ENCODE data around the gene TMEM63C.
A peak's percentile ranks its signal among the peaks of the same experiment; 100 is the strongest.

The TMEM63C gene

GRCh38 chr14:77290705-77291104 is 109.1 kb downstream of the TMEM63C start:
- Histone ChIP-seq H4K8ac (ENCODE audit: low read depth, low read length) (no peak overlapping the region), H3K27ac (ENCODE audit: low read depth, low read length) (no peak overlapping the region), H3K4me2 (ENCODE audit: low read length) (no peak overlapping the region), H3K23ac (ENCODE audit: low read length) (no peak overlapping the region), H2BK12ac (ENCODE audit: low read length) (no peak overlapping the region), H2AFZ (ENCODE audit: insufficient read depth, low read length, poor library complexity) (no peak overlapping the region), H3K4me1 (ENCODE audit: control insufficient read depth in 1 of 2, insufficient read depth in 2 of 2, low read length in 2 of 2) (peaks cover 4 to 8% of the 10 kb centered on the region in 2 experiments), H3K4ac (ENCODE audit: low read depth, low read length) (no peak overlapping the region), H2AK5ac (ENCODE audit: low read length) (no peak overlapping the region), H3K79me1 (ENCODE audit: low read length) (no peaks in the 10 kb centered on the region), H3K36me3 (ENCODE audit: control insufficient read depth in 1 of 2, insufficient read depth in 2 of 2, low read length in 2 of 2) (peaks cover 5 to 9% of the 10 kb centered on the region in 2 experiments), H3K9me3 (ENCODE audit: insufficient read depth, low read depth, low read length) (no peaks in the 10 kb centered on the region), H3K14ac (ENCODE audit: low read length) (no peak overlapping the region), H3K4me3 (ENCODE audit: low read depth, low read length) (no peak overlapping the region), H2BK5ac (ENCODE audit: low read depth, low read length, poor library complexity) (no peak overlapping the region), H3K9ac (ENCODE audit: low read length) (no peak overlapping the region), H4K91ac (ENCODE audit: low read depth, low read length) (no peak overlapping the region), H3K18ac (ENCODE audit: low read length) (no peak overlapping the region), H3K79me2 (ENCODE audit: control insufficient read depth, insufficient read depth, low read length, poor library complexity) (no peaks in the 10 kb centered on the region), H4K12ac (ENCODE audit: low read depth, low read length) (no peak overlapping the region), H2BK120ac (ENCODE audit: insufficient read depth, low read length, poor library complexity) (no peak overlapping the region), H3K27me3 (ENCODE audit: insufficient read depth, low read length) (no peaks in the 10 kb centered on the region)
- peak in 1 of 2 donors; percentile 14 for DNase-seq
- no CpG with 5 or more reads among the region's 4 CpGs for WGBS (ENCODE audit: extremely low coverage, insufficient coverage, insufficient read length)

GRCh38 chr14:77296155-77296554 is 114.6 kb downstream of the TMEM63C start:
- Histone ChIP-seq H3K79me1 (ENCODE audit: low read length) (peaks cover under 1% of the 10 kb centered on the region), H2AK5ac (ENCODE audit: low read length) (no peak overlapping the region), H3K18ac (ENCODE audit: low read length) (peak overlapping the region; percentile 61), H3K4me3 (ENCODE audit: low read depth, low read length) (no peak overlapping the region), H3K36me3 (ENCODE audit: control insufficient read depth in 1 of 2, insufficient read depth in 2 of 2, low read length in 2 of 2) (peaks cover 15 to 32% of the 10 kb centered on the region in 2 experiments), H3K79me2 (ENCODE audit: control insufficient read depth, insufficient read depth, low read length, poor library complexity) (no peaks in the 10 kb centered on the region), H3K27me3 (ENCODE audit: insufficient read depth, low read length) (no peaks in the 10 kb centered on the region), H3K27ac (ENCODE audit: low read depth, low read length) (no peak overlapping the region), H4K12ac (ENCODE audit: low read depth, low read length) (no peak overlapping the region), H3K4me1 (ENCODE audit: control insufficient read depth in 1 of 2, insufficient read depth in 2 of 2, low read length in 2 of 2) (peaks cover 0 to 2% of the 10 kb centered on the region in 2 experiments), H3K4me2 (ENCODE audit: low read length) (no peak overlapping the region), H3K4ac (ENCODE audit: low read depth, low read length) (no peak overlapping the region), H3K14ac (ENCODE audit: low read length) (no peak overlapping the region), H2AFZ (ENCODE audit: insufficient read depth, low read length, poor library complexity) (no peak overlapping the region), H2BK12ac (ENCODE audit: low read length) (no peak overlapping the region), H2BK5ac (ENCODE audit: low read depth, low read length, poor library complexity) (no peak overlapping the region), H3K9ac (ENCODE audit: low read length) (no peak overlapping the region), H3K9me3 (ENCODE audit: insufficient read depth, low read depth, low read length) (no peaks in the 10 kb centered on the region), H2BK120ac (ENCODE audit: insufficient read depth, low read length, poor library complexity) (no peak overlapping the region), H4K8ac (ENCODE audit: low read depth, low read length) (no peak overlapping the region), H4K91ac (ENCODE audit: low read depth, low read length) (no peak overlapping the region), H3K23ac (ENCODE audit: low read length) (no peak overlapping the region)
- no peak for DNase-seq
- WGBS (ENCODE audit: extremely low coverage, insufficient coverage, insufficient read length): no CpG with 5 or more reads among the region's 13 CpGs

DNA sequence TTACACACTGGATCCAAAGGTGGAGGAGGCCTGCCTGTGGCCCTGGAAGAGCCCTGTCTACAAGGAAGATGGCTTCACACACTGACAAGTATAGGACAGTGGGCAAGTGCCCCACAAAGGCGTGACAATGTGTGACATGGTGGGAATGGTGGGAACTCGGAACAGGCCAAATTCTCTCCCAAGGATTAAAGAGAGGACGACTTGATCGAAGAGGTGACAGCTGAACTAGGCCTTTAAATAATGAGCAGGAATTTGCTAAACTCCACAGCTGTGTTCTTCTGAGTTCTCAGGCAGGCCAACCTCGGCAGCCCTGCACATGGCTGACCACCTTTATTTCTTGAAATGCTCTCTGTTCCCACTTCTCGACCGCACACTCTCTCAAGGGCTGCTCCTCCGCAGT is 115.3 kb downstream of the TMEM63C start:
- H3K36me3 ChIP-seq (ENCODE audit: control insufficient read depth in 1 of 2, insufficient read depth in 2 of 2, low read length in 2 of 2): peaks cover 15 to 32% of the 10 kb centered on the region in 2 experiments
- H3K79me1 ChIP-seq (ENCODE audit: low read length): peaks cover 8% of the 10 kb centered on the region
- no peak overlapping the region for H2AFZ ChIP-seq (ENCODE audit: insufficient read depth, low read length, poor library complexity)
- no peak overlapping the region for H3K23ac ChIP-seq (ENCODE audit: low read length)
- no peak overlapping the region for H3K4me3 ChIP-seq (ENCODE audit: low read depth, low read length)
- H2BK5ac ChIP-seq (ENCODE audit: low read depth, low read length, poor library complexity): no peak overlapping the region
- WGBS (ENCODE audit: extremely low coverage, insufficient coverage, insufficient read length): no CpG with 5 or more reads among the region's 8 CpGs
- no peak overlapping the region for H3K18ac ChIP-seq (ENCODE audit: low read length)
- H3K79me2 ChIP-seq (ENCODE audit: control insufficient read depth, insufficient read depth, low read length, poor library complexity): no peaks in the 10 kb centered on the region
- H2BK12ac ChIP-seq (ENCODE audit: low read length): no peak overlapping the region
- H4K91ac ChIP-seq (ENCODE audit: low read depth, low read length): no peak overlapping the region
- no peaks in the 10 kb centered on the region for H3K27me3 ChIP-seq (ENCODE audit: insufficient read depth, low read length)
- no peak for DNase-seq
- no peak overlapping the region for H3K9ac ChIP-seq (ENCODE audit: low read length)
- peaks cover 0 to 4% of the 10 kb centered on the region in 2 experiments for H3K4me1 ChIP-seq (ENCODE audit: control insufficient read depth in 1 of 2, insufficient read depth in 2 of 2, low read length in 2 of 2)
- no peak overlapping the region for H3K27ac ChIP-seq (ENCODE audit: low read depth, low read length)
- no peak overlapping the region for H3K14ac ChIP-seq (ENCODE audit: low read length)
- H3K9me3 ChIP-seq (ENCODE audit: insufficient read depth, low read depth, low read length): no peaks in the 10 kb centered on the region
- no peak overlapping the region for H2BK120ac ChIP-seq (ENCODE audit: insufficient read depth, low read length, poor library complexity)
- H4K8ac ChIP-seq (ENCODE audit: low read depth, low read length): no peak overlapping the region
- H3K4me2 ChIP-seq (ENCODE audit: low read length): no peak overlapping the region
- no peak overlapping the region for H4K12ac ChIP-seq (ENCODE audit: low read depth, low read length)
- H3K4ac ChIP-seq (ENCODE audit: low read depth, low read length): no peak overlapping the region
- H2AK5ac ChIP-seq (ENCODE audit: low read length): no peak overlapping the region

- H2AFZ ChIP-seq (ENCODE audit: insufficient read depth, low read length, poor library complexity): no peak overlapping the region
- H3K14ac ChIP-seq (ENCODE audit: low read length): no peak overlapping the region
- no peaks in the 10 kb centered on the region for H3K27me3 ChIP-seq (ENCODE audit: insufficient read depth, low read length)
- H3K36me3 ChIP-seq (ENCODE audit: control insufficient read depth in 1 of 2, insufficient read depth in 2 of 2, low read length in 2 of 2): peaks cover 15 to 32% of the 10 kb centered on the region in 2 experiments
- no peak overlapping the region for H3K23ac ChIP-seq (ENCODE audit: low read length)
- H3K4me3 ChIP-seq (ENCODE audit: low read depth, low read length): no peak overlapping the region
- WGBS (ENCODE audit: extremely low coverage, insufficient coverage, insufficient read length): no CpG with 5 or more reads among the region's 4 CpGs
- H4K12ac ChIP-seq (ENCODE audit: low read depth, low read length): no peak overlapping the region
- no peak overlapping the region for H2BK12ac ChIP-seq (ENCODE audit: low read length)
- no peak overlapping the region for H3K4me2 ChIP-seq (ENCODE audit: low read length)
- DNase-seq: no peak
- H3K9ac ChIP-seq (ENCODE audit: low read length): no peak overlapping the region
- no peak overlapping the region for H4K91ac ChIP-seq (ENCODE audit: low read depth, low read length)
- H3K4ac ChIP-seq (ENCODE audit: low read depth, low read length): no peak overlapping the region
- no peak overlapping the region for H4K8ac ChIP-seq (ENCODE audit: low read depth, low read length)
- H3K27ac ChIP-seq (ENCODE audit: low read depth, low read length): no peak overlapping the region
- H2AK5ac ChIP-seq (ENCODE audit: low read length): no peak overlapping the region
- peaks cover 12 to 17% of the 10 kb centered on the region in 2 experiments for H3K4me1 ChIP-seq (ENCODE audit: control insufficient read depth in 1 of 2, insufficient read depth in 2 of 2, low read length in 2 of 2)
- H3K18ac ChIP-seq (ENCODE audit: low read length): no peak overlapping the region
- peaks cover 4% of the 10 kb centered on the region for H3K79me2 ChIP-seq (ENCODE audit: control insufficient read depth, insufficient read depth, low read length, poor library complexity)
- H3K9me3 ChIP-seq (ENCODE audit: insufficient read depth, low read depth, low read length): no peaks in the 10 kb centered on the region
- H2BK120ac ChIP-seq (ENCODE audit: insufficient read depth, low read length, poor library complexity): no peak overlapping the region
- H2BK5ac ChIP-seq (ENCODE audit: low read depth, low read length, poor library complexity): no peak overlapping the region
- peaks cover 17% of the 10 kb centered on the region for H3K79me1 ChIP-seq (ENCODE audit: low read length)
Measured at GRCh38 chr14:77299771-77300170, 118.2 kb downstream of the TMEM63C start.

Measured in trophoblast cell (in vitro differentiated cells and primary cell).